ENCODE data around the gene P2RX1.

DNA sequence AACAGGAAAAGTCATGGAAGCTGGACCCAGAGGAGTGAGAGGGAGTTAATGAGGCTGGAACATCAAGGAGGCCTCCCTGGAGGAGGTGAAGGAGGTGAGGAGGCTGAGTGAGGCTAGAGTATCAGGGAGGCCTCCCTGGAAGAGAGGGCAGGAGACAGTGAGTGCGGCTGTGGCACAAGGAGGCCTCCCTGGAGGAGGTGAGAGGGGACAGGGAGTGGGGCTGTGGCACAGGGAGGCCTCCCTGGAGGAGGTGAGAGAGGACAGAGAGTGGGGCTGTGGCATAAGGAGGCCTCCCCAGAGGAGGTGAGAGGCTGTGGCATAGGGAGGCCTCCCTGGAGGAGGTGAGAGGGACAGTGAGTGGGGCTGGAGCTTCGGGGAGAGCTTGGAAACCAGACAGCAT is 28.9 kb downstream of the P2RX1 start:
- no peak for TF ChIP-seq EZH2 (IDR thresholded peaks at IDR 0.05; ENCODE audit: low read depth)
- TF ChIP-seq, protein P1, sequence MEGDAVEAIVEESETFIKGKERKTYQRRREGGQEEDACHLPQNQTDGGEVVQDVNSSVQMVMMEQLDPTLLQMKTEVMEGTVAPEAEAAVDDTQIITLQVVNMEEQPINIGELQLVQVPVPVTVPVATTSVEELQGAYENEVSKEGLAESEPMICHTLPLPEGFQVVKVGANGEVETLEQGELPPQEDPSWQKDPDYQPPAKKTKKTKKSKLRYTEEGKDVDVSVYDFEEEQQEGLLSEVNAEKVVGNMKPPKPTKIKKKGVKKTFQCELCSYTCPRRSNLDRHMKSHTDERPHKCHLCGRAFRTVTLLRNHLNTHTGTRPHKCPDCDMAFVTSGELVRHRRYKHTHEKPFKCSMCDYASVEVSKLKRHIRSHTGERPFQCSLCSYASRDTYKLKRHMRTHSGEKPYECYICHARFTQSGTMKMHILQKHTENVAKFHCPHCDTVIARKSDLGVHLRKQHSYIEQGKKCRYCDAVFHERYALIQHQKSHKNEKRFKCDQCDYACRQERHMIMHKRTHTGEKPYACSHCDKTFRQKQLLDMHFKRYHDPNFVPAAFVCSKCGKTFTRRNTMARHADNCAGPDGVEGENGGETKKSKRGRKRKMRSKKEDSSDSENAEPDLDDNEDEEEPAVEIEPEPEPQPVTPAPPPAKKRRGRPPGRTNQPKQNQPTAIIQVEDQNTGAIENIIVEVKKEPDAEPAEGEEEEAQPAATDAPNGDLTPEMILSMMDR (conservative IDR thresholded peaks at IDR 0.05) = no peak

Data from PC-9 (cell line).